ENCODE results near the gene SLC66A2. TPM values are rescaled to one million over a fixed set of nuclear protein-coding genes. Genes with fewer than 3 reads are reported as not detected.

Gene SLC66A2
- total RNA-seq, 1 donor from 2014 or later = 28.1 TPM

GRCh38 chr18:79979843-79980242 is 28.4 kb upstream of the SLC66A2 start:
- H3K4me3 ChIP-seq (ENCODE audit: low read depth, low read length) = no peak overlapping the region
- DNase-seq (ENCODE audit: low read depth) = no peak
- no peak for TF ChIP-seq CTCF (conservative IDR thresholded peaks at IDR 0.05; ENCODE audit: low read depth, low read length)

- TF ChIP-seq CTCF (conservative IDR thresholded peaks at IDR 0.05; ENCODE audit: low read depth, low read length) = no peak
- DNase-seq (ENCODE audit: low read depth) = no peak
- H3K4me3 ChIP-seq (ENCODE audit: low read depth, low read length) = no peak overlapping the region
These were observed 24.7 kb upstream of the SLC66A2 start for GRCh38 chr18:79975985-79976680.

GRCh38 chr18:79975043-79975442 is 23.6 kb upstream of the SLC66A2 start:
- no peak for TF ChIP-seq CTCF (conservative IDR thresholded peaks at IDR 0.05; ENCODE audit: low read depth, low read length)
- DNase-seq (ENCODE audit: low read depth) = no peak
- H3K4me3 ChIP-seq (ENCODE audit: low read depth, low read length) = no peak overlapping the region

- no peak for DNase-seq (ENCODE audit: low read depth)
- TF ChIP-seq CTCF (conservative IDR thresholded peaks at IDR 0.05; ENCODE audit: low read depth, low read length) = no peak
- H3K4me3 ChIP-seq (ENCODE audit: low read depth, low read length) = no peak overlapping the region
These were observed 22.7 kb upstream of the SLC66A2 start for GRCh38 chr18:79974025-79974654.

- TF ChIP-seq CTCF (conservative IDR thresholded peaks at IDR 0.05; ENCODE audit: low read depth, low read length) = no peak
- DNase-seq (ENCODE audit: low read depth) = no peak
- no peak overlapping the region for H3K4me3 ChIP-seq (ENCODE audit: low read depth, low read length)
These were observed 22.1 kb upstream of the SLC66A2 start for GRCh38 chr18:79973517-79973916.

GRCh38 chr18:79972720-79973119 is 21.3 kb upstream of the SLC66A2 start:
- TF ChIP-seq CTCF (conservative IDR thresholded peaks at IDR 0.05; ENCODE audit: low read depth, low read length) = no peak
- no peak overlapping the region for H3K4me3 ChIP-seq (ENCODE audit: low read depth, low read length)
- no peak for DNase-seq (ENCODE audit: low read depth)

- H3K4me3 ChIP-seq (ENCODE audit: low read depth, low read length) = no peak overlapping the region
- no peak for TF ChIP-seq CTCF (conservative IDR thresholded peaks at IDR 0.05; ENCODE audit: low read depth, low read length)
- DNase-seq (ENCODE audit: low read depth) = no peak
These were observed 20.5 kb upstream of the SLC66A2 start for GRCh38 chr18:79971986-79972385.

All from epithelial cell of proximal tubule (primary cell).